NB4 (cell line): Measurements from ENCODE around the gene KLRK1.

Experiments
- POLR2A ChIP-seq: IDR thresholded peaks from 2 replicates; pipeline ENCODE4 v1.6.1; 2011; ENCODE audit warnings: mild to moderate bottlenecking; ENCODE audit not compliant: insufficient read length; ENCODE audit errors: extremely low read depth
- TF ChIP-seq, protein P1 (sequence below): IDR thresholded peaks from one replicate; pipeline ENCODE4 v1.5.1; 2012; ENCODE audit warnings: low read depth, low read length

DNA sequence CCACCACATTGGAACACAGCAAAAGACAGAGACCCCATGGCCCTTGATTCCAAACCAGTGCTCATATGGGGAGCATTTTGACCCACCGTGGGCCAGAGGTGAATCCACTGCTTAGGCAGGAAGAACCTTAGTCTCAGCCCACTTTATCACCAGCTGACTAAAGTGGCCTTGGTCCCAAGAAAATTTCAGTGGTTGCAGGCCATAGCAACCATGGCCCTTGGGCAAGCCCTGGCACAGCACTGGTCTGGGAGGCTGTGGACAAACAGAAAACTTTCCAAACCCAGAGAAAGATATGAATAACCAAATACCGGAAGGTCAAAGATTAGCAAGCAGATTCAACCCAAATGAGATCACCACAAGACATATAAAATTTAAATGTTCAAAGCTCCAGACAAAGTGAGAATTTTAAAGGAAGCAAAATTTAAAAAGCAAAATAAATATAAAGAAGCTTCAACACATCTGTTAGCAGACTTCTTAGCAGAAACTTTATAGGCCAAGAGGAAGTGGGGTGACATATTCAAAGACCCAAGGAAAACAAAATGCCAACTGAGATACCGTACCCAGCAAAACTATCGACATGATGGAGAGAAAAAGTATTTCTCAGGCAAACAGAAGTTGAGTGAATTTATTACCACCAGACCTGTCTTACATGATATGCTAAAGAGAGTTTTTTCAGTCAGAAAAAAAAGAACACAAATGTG, 7.8 kb downstream of the KLRK1 start:
- TF ChIP-seq, protein P1, sequence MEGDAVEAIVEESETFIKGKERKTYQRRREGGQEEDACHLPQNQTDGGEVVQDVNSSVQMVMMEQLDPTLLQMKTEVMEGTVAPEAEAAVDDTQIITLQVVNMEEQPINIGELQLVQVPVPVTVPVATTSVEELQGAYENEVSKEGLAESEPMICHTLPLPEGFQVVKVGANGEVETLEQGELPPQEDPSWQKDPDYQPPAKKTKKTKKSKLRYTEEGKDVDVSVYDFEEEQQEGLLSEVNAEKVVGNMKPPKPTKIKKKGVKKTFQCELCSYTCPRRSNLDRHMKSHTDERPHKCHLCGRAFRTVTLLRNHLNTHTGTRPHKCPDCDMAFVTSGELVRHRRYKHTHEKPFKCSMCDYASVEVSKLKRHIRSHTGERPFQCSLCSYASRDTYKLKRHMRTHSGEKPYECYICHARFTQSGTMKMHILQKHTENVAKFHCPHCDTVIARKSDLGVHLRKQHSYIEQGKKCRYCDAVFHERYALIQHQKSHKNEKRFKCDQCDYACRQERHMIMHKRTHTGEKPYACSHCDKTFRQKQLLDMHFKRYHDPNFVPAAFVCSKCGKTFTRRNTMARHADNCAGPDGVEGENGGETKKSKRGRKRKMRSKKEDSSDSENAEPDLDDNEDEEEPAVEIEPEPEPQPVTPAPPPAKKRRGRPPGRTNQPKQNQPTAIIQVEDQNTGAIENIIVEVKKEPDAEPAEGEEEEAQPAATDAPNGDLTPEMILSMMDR = no peak
- no peak for TF ChIP-seq POLR2A
